HepG2 (cell line): ENCODE measurements around the gene JPH2. TPM values are rescaled to one million over a fixed set of nuclear protein-coding genes. Genes with fewer than 3 reads are reported as not detected.

Experiments
- GATAD2A ChIP-seq: IDR thresholded peaks from 2 replicates; pipeline ENCODE4 v1.6.1; 2016
- GPN1 ChIP-seq: sonication (generic); formaldehyde crosslinking; IDR thresholded peaks from 2 replicates; pipeline ENCODE4 v1.5.1; 2020; ENCODE audit warnings: missing genetic modification reagents, borderline replicate concordance
- HCFC1 ChIP-seq: fragments of 150-350 bp; IDR thresholded peaks from 2 replicates; pipeline ENCODE4 v1.6.1; 2014; ENCODE audit warnings: low read depth, low read length
- MAZ ChIP-seq, 2 experiments: sonication (generic) in 1 of 2; formaldehyde crosslinking in 1 of 2; IDR thresholded peaks; 2 replicates each; pipeline versions ENCODE4 v1.5.0 to v1.6.1; 2012 to 2020; ENCODE audit warnings: low read depth in 2 of 2, mild to moderate bottlenecking in 2 of 2, borderline replicate concordance in 1 of 2, improper control_type of control experiment in 1 of 2, low read length in 1 of 2, missing genetic modification reagents in 1 of 2, moderate library complexity in 1 of 2
- NCOA1 ChIP-seq: sonication (generic); formaldehyde crosslinking; IDR thresholded peaks from 2 replicates; pipeline ENCODE4 v1.9.0; 2021; ENCODE audit warnings: missing genetic modification reagents
- NFRKB ChIP-seq: fragments of 450-650 bp; IDR thresholded peaks from 2 replicates; pipeline ENCODE4 v1.6.1; 2017
- NR2F6 ChIP-seq, 2 experiments: IDR thresholded peaks; 2 replicates each; pipeline ENCODE4 v1.6.1; 2016; ENCODE audit warnings: antibody characterized with exemption in 1 of 2, mild to moderate bottlenecking in 1 of 2
- TBL1XR1 ChIP-seq: fragments of 150-350 bp; IDR thresholded peaks from 2 replicates; pipeline ENCODE4 v1.6.1; 2014; ENCODE audit warnings: borderline replicate concordance, low read length; ENCODE audit not compliant: partially characterized antibody
- ZBTB21 ChIP-seq: sonication (generic); formaldehyde crosslinking; IDR thresholded peaks from 2 replicates; pipeline ENCODE4 v1.4.0; 2020; ENCODE audit warnings: missing genetic modification reagents
- ZNF121 ChIP-seq: sonication (generic); formaldehyde crosslinking; IDR thresholded peaks from 2 replicates; pipeline ENCODE4 v1.5.0; 2020; ENCODE audit warnings: mild to moderate bottlenecking, missing genetic modification reagents
- ZNF331 ChIP-seq: sonication (generic); formaldehyde crosslinking; IDR thresholded peaks from 2 replicates; pipeline ENCODE4 v1.4.0; 2020; ENCODE audit warnings: missing genetic modification reagents
- ZNF367 ChIP-seq: sonication (generic); formaldehyde crosslinking; IDR thresholded peaks from 2 replicates; pipeline ENCODE4 v1.4.0; 2020; ENCODE audit warnings: missing genetic modification reagents, borderline replicate concordance
- ZNF44 ChIP-seq: sonication (generic); formaldehyde crosslinking; IDR thresholded peaks from 2 replicates; pipeline ENCODE4 v1.5.1; 2020; ENCODE audit warnings: mild to moderate bottlenecking, missing genetic modification reagents
- ZNF550 ChIP-seq: sonication (generic); formaldehyde crosslinking; IDR thresholded peaks from 2 replicates; pipeline ENCODE4 v1.4.0; 2020; ENCODE audit warnings: mild to moderate bottlenecking, missing genetic modification reagents, borderline replicate concordance
- ZNF556 ChIP-seq: sonication (generic); formaldehyde crosslinking; IDR thresholded peaks from 2 replicates; pipeline ENCODE4 v1.4.0; 2020; ENCODE audit warnings: mild to moderate bottlenecking, missing genetic modification reagents, borderline replicate concordance
- ZNF558 ChIP-seq: sonication (generic); formaldehyde crosslinking; IDR thresholded peaks from 2 replicates; pipeline ENCODE4 v1.9.0; 2022; ENCODE audit warnings: mild to moderate bottlenecking, missing genetic modification reagents, borderline replicate concordance
- ZNF564 ChIP-seq: sonication (generic); formaldehyde crosslinking; IDR thresholded peaks from 2 replicates; pipeline ENCODE4 v1.8.1; 2023; ENCODE audit warnings: mild to moderate bottlenecking, missing genetic modification reagents
- ZSCAN29 ChIP-seq: sonication (generic); formaldehyde crosslinking; conservative IDR thresholded peaks from 2 replicates; pipeline ENCODE4 v1.4.0; 2020; ENCODE audit warnings: mild to moderate bottlenecking, missing genetic modification reagents
- ZSCAN31 ChIP-seq: sonication (generic); formaldehyde crosslinking; IDR thresholded peaks from 2 replicates; pipeline ENCODE4 v1.5.0; 2020; ENCODE audit warnings: low read depth, mild to moderate bottlenecking, missing genetic modification reagents
- polyA plus RNA-seq, 8 experiments: library from polyadenylated mRNA; depleted of rRNA in 3 of 8; stranded (reverse) in 7 of 8; unstranded in 1 of 8; fragments of >200 nt; fragmentation: Illumina TruSeq in 4 of 8; extraction: Trizol in 4 of 8; gene quantifications; 2 replicates each; pipeline versions ENCODE4 v1.2.1 to v1.2.3, GENCODE V29; 2011 to 2016; ENCODE audit warnings: low read depth in 4 of 8, missing spikeins in 1 of 8, mixed read lengths in 1 of 8; ENCODE audit not compliant: insufficient read depth in 1 of 8
- total RNA-seq, 5 experiments: library from RNA; depleted of rRNA; stranded (reverse); fragments of >200 nt; fragmentation: Illumina TruSeq; extraction: Trizol; gene quantifications; 2 replicates each; pipeline ENCODE4 v1.2.3, GENCODE V29; 2016; ENCODE audit warnings: low read depth in 1 of 5
- TF ChIP-seq, protein P1 (sequence below): sonication (generic); formaldehyde crosslinking; IDR thresholded peaks from 2 replicates; pipeline ENCODE4 v1.4.0; 2020; ENCODE audit warnings: missing genetic modification reagents, borderline replicate concordance
- TF ChIP-seq, protein P2 (sequence below): sonication (generic); formaldehyde crosslinking; IDR thresholded peaks from 2 replicates; pipeline ENCODE4 v1.5.0; 2020; ENCODE audit warnings: missing genetic modification reagents
- TF ChIP-seq, protein P3 (sequence below): sonication (generic); formaldehyde crosslinking; IDR thresholded peaks from 2 replicates; pipeline ENCODE4 v1.4.0; 2020; ENCODE audit warnings: mild to moderate bottlenecking, missing genetic modification reagents
- TF ChIP-seq, protein P4 (sequence below): sonication (generic); formaldehyde crosslinking; IDR thresholded peaks from 2 replicates; pipeline ENCODE4 v1.4.0; 2020; ENCODE audit warnings: mild to moderate bottlenecking, missing genetic modification reagents
- TF ChIP-seq, protein P5 (sequence below): sonication (generic); formaldehyde crosslinking; IDR thresholded peaks from 2 replicates; pipeline ENCODE4 v1.5.0; 2020; ENCODE audit warnings: missing genetic modification reagents, mild to moderate bottlenecking, borderline replicate concordance

Gene JPH2
- total and polyA plus RNA-seq, 2 of the 13 experiments (the other 11 are each of a cell fraction or from before 2014, with no cell fraction given): 0.42 TPM; not detected in 1

DNA sequence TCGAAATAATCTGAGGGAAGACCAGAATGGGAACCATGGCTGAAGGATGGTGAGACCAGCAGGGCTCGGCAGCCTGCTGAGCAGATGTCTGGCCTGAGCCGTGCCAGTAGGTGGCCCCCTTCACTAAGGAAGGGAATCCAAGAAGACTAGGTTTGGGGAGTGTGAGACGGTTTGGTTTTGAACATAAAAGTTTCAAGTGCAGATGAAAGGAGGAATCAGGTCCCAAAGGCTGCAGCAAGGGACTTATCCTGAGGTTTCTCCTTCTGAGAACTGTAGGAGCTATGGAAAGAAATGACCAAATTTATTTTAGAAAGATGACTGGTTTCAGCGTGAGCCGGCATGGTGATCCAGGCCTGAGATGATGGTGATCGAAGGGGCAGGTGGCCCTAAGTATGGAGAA lies 28.1 kb upstream of the JPH2 start (continued):
- TF ChIP-seq, protein P1, sequence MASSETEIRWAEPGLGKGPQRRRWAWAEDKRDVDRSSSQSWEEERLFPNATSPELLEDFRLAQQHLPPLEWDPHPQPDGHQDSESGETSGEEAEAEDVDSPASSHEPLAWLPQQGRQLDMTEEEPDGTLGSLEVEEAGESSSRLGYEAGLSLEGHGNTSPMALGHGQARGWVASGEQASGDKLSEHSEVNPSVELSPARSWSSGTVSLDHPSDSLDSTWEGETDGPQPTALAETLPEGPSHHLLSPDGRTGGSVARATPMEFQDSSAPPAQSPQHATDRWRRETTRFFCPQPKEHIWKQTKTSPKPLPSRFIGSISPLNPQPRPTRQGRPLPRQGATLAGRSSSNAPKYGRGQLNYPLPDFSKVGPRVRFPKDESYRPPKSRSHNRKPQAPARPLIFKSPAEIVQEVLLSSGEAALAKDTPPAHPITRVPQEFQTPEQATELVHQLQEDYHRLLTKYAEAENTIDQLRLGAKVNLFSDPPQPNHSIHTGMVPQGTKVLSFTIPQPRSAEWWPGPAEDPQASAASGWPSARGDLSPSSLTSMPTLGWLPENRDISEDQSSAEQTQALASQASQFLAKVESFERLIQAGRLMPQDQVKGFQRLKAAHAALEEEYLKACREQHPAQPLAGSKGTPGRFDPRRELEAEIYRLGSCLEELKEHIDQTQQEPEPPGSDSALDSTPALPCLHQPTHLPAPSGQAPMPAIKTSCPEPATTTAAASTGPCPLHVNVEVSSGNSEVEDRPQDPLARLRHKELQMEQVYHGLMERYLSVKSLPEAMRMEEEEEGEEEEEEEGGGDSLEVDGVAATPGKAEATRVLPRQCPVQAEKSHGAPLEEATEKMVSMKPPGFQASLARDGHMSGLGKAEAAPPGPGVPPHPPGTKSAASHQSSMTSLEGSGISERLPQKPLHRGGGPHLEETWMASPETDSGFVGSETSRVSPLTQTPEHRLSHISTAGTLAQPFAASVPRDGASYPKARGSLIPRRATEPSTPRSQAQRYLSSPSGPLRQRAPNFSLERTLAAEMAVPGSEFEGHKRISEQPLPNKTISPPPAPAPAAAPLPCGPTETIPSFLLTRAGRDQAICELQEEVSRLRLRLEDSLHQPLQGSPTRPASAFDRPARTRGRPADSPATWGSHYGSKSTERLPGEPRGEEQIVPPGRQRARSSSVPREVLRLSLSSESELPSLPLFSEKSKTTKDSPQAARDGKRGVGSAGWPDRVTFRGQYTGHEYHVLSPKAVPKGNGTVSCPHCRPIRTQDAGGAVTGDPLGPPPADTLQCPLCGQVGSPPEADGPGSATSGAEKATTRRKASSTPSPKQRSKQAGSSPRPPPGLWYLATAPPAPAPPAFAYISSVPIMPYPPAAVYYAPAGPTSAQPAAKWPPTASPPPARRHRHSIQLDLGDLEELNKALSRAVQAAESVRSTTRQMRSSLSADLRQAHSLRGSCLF: no peak
- no peak for TF ChIP-seq ZNF564 (CRISPR knock-in tag)
- TF ChIP-seq, protein P2, sequence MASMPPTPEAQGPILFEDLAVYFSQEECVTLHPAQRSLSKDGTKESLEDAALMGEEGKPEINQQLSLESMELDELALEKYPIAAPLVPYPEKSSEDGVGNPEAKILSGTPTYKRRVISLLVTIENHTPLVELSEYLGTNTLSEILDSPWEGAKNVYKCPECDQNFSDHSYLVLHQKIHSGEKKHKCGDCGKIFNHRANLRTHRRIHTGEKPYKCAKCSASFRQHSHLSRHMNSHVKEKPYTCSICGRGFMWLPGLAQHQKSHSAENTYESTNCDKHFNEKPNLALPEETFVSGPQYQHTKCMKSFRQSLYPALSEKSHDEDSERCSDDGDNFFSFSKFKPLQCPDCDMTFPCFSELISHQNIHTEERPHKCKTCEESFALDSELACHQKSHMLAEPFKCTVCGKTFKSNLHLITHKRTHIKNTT (CRISPR knock-in tag): no peak
- TF ChIP-seq, protein P3, sequence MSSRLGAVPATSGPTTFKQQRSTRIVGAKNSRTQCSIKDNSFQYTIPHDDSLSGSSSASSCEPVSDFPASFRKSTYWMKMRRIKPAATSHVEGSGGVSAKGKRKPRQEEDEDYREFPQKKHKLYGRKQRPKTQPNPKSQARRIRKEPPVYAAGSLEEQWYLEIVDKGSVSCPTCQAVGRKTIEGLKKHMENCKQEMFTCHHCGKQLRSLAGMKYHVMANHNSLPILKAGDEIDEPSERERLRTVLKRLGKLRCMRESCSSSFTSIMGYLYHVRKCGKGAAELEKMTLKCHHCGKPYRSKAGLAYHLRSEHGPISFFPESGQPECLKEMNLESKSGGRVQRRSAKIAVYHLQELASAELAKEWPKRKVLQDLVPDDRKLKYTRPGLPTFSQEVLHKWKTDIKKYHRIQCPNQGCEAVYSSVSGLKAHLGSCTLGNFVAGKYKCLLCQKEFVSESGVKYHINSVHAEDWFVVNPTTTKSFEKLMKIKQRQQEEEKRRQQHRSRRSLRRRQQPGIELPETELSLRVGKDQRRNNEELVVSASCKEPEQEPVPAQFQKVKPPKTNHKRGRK: no peak
- TF ChIP-seq NR2F6 (IDR thresholded peaks at IDR 0.05): no peak
- no peak for TF ChIP-seq NR2F6 (CRISPR knock-in tag; IDR thresholded peaks at IDR 0.05)
- TF ChIP-seq, protein P4, sequence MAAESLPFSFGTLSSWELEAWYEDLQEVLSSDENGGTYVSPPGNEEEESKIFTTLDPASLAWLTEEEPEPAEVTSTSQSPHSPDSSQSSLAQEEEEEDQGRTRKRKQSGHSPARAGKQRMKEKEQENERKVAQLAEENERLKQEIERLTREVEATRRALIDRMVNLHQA (CRISPR knock-in tag): no peak
- TF ChIP-seq ZNF44: no peak
- TF ChIP-seq ZNF367: no peak
- no peak for TF ChIP-seq NFRKB
- no peak for TF ChIP-seq MAZ (IDR thresholded peaks at IDR 0.05; ENCODE audit: borderline replicate concordance, low read depth, low read length)
- TF ChIP-seq MAZ (CRISPR knock-in tag; IDR thresholded peaks at IDR 0.05; ENCODE audit: low read depth): no peak
- TF ChIP-seq ZNF556 (CRISPR knock-in tag): no peak
- TF ChIP-seq ZSCAN29 (CRISPR knock-in tag): no peak
- no peak for TF ChIP-seq ZNF121
- TF ChIP-seq, protein P5, sequence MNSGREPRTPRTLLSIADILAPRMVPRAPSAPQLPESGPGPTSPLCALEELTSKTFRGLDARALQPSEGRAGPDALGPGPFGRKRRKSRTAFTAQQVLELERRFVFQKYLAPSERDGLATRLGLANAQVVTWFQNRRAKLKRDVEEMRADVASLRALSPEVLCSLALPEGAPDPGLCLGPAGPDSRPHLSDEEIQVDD: no peak
- no peak for TF ChIP-seq ZSCAN31 (CRISPR knock-in tag)
- TF ChIP-seq GPN1 (CRISPR knock-in tag): no peak
- no peak for TF ChIP-seq ZNF558 (CRISPR knock-in tag)
- TF ChIP-seq ZNF550 (CRISPR knock-in tag): no peak
- peak; percentile 66 for TF ChIP-seq GATAD2A
- no peak for TF ChIP-seq HCFC1
- no peak for TF ChIP-seq ZBTB21
- TF ChIP-seq NCOA1 (CRISPR knock-in tag): no peak
- TF ChIP-seq TBL1XR1: no peak
- peak; percentile 55; the same call in 1 of the 2 replicates for TF ChIP-seq ZNF331 (CRISPR knock-in tag)
